GM04504 (cell line): Measurements from ENCODE around the gene TMEM229B.

Experiments
- DNase-seq: peaks from one replicate; pipeline ENCODE4 v3.0.0-alpha.2; 2012; ENCODE audit warnings: low read depth

The TMEM229B gene

GRCh38 chr14:67485501-67486095 is 2.9 kb downstream of the TMEM229B start:
- no peak for DNase-seq

- DNase-seq: no peak
These were observed 4.8 kb downstream of the TMEM229B start for GRCh38 chr14:67483579-67484285.

- DNase-seq: no peak
These were observed 6.0 kb downstream of the TMEM229B start for GRCh38 chr14:67482231-67483164.

- DNase-seq: no peak
These were observed 8.5 kb downstream of the TMEM229B start for GRCh38 chr14:67480011-67480410.

- DNase-seq: no peak
These were observed 9.8 kb downstream of the TMEM229B start for GRCh38 chr14:67478800-67479084.

GRCh38 chr14:67477926-67478799 is 10.4 kb downstream of the TMEM229B start:
- DNase-seq: no peak

GRCh38 chr14:67474366-67474765 is 14.2 kb downstream of the TMEM229B start:
- DNase-seq: no peak

- no peak for DNase-seq
These were observed 15.0 kb downstream of the TMEM229B start for GRCh38 chr14:67473290-67474082.

- no peak for DNase-seq
These were observed 15.8 kb downstream of the TMEM229B start for GRCh38 chr14:67472726-67473125.

- DNase-seq: no peak
These were observed 18.6 kb downstream of the TMEM229B start for GRCh38 chr14:67469954-67470353.

GRCh38 chr14:67468378-67468730 is 20.2 kb downstream of the TMEM229B start:
- DNase-seq: no peak

- DNase-seq: no peak
These were observed 21.4 kb downstream of the TMEM229B start for GRCh38 chr14:67467134-67467533.

- DNase-seq: no peak
These were observed 23.6 kb downstream of the TMEM229B start for GRCh38 chr14:67464879-67465278.

GRCh38 chr14:67464377-67464776 is 24.1 kb downstream of the TMEM229B start:
- DNase-seq: no peak

- DNase-seq: no peak
These were observed 24.6 kb downstream of the TMEM229B start for GRCh38 chr14:67463900-67464299.

GRCh38 chr14:67461996-67462395 is 26.5 kb downstream of the TMEM229B start:
- no peak for DNase-seq

- DNase-seq: peak; percentile 19
These were observed 27.1 kb downstream of the TMEM229B start for GRCh38 chr14:67461341-67461985.

- DNase-seq: no peak
These were observed 29.2 kb downstream of the TMEM229B start for GRCh38 chr14:67459336-67459735.

- no peak for DNase-seq
These were observed 30.7 kb downstream of the TMEM229B start for GRCh38 chr14:67457782-67458181.

- no peak for DNase-seq
These were observed 31.8 kb downstream of the TMEM229B start for GRCh38 chr14:67456732-67457131.
